Heart right ventricle (tissue), 16 donors: ENCODE data around the gene IL36B. TPM values are rescaled to one million over a fixed set of nuclear protein-coding genes. Genes with fewer than 3 reads are reported as not detected.

Experiments used
- ATAC-seq, 8 donors: fragments of 200-7000 bp; cut with Tn5 transposase; one replicate each; pipeline ENCODE4 v1.9.1; 2020; ENCODE audit warnings: mild to moderate bottlenecking in 8 of 8, moderate library complexity in 8 of 8, moderate number of reproducible peaks in 1 of 8
- DNase-seq, 2 donors: peaks; one replicate each; pipeline ENCODE4 v3.0.0-alpha.2; 2020
- H3K27ac ChIP-seq, 10 donors: fragments of 200-600 bp; sonication (generic) in 2 of 10; one replicate each; pipeline versions ENCODE4 v1.5.0 to v1.8.0; 2020 to 2022; ENCODE audit warnings: mild to moderate bottlenecking in 3 of 10
- H3K27me3 ChIP-seq, 7 donors: fragments of 200-600 bp; one replicate each; pipeline ENCODE4 v1.8.0; 2021 to 2022; ENCODE audit warnings: mild to moderate bottlenecking in 2 of 7
- H3K36me3 ChIP-seq, 9 donors: fragments of 200-600 bp; sonication (generic) in 1 of 9; one replicate each; pipeline versions ENCODE4 v1.5.0 to v1.8.0; 2020 to 2022; ENCODE audit warnings: mild to moderate bottlenecking in 2 of 9
- H3K4me1 ChIP-seq, 9 donors: fragments of 200-600 bp; sonication (generic) in 1 of 9; one replicate each; pipeline versions ENCODE4 v1.5.0 to v1.8.0; 2020 to 2022; ENCODE audit warnings: mild to moderate bottlenecking in 4 of 9
- H3K4me3 ChIP-seq, 10 donors: fragments of 200-600 bp; sonication (generic) in 2 of 10; one replicate each; pipeline versions ENCODE4 v1.5.0 to v1.8.0; 2020 to 2022; ENCODE audit warnings: mild to moderate bottlenecking in 7 of 10, moderate library complexity in 2 of 10
- H3K9me3 ChIP-seq, 11 donors: fragments of 200-600 bp in 10 of 11; sonication (generic) in 2 of 11; one replicate each; pipeline versions ENCODE4 v1.5.0 to v1.8.0; 2013 to 2022; ENCODE audit warnings: mild to moderate bottlenecking in 2 of 11, control low read depth in 1 of 11, moderate library complexity in 1 of 11
- CTCF ChIP-seq, 9 donors: fragments of 200-600 bp; sonication (generic) in 2 of 9; IDR thresholded peaks; one replicate each; pipeline versions ENCODE4 v1.5.0 to v1.8.0; 2021 to 2022; ENCODE audit warnings: antibody characterized with exemption in 9 of 9, mild to moderate bottlenecking in 5 of 9, moderate library complexity in 1 of 9
- WGBS, 2 donors: extraction: QIAGEN DNeasy Blood & Tissue Kit; methylation state at CpG; one replicate each; pipeline ENCODE4 v1.1.7; 2013; ENCODE audit warnings: inconsistent platforms in 1 of 2; 5-methylcytosine and 5-hydroxymethylcytosine counted together
- intact Hi-C, 10 donors: fragments of 100-400 bp; cut with DNase I; formaldehyde crosslinking; loops; one replicate each; pipeline versions ENCODE4 v1.11.1 to v1.14.2; 2022
- polyA plus RNA-seq, 2 donors: library from polyadenylated mRNA; stranded (reverse); fragments of 200-250 nt; gene quantifications; one replicate each; pipeline ENCODE4 v1.2.3, GENCODE V29; 2013
- total RNA-seq, 10 donors: library from RNA; stranded (reverse); fragmentation: NEBNext Ultra II Directional in 3 of 10; extraction: Animal tissue kit (Norgen Biotek cat#: 25700) in 3 of 10; gene quantifications; one replicate each; pipeline versions ENCODE4 v1.2.1 to v1.2.4, GENCODE V29; 2021 to 2023
- donor health status: Arrhythmogenic right ventricular cardiomyopathy.
- donor health status: ischemic (EF 13 %, LVEDD 7.1; RV severe dilation, severe dysfunction).
- donor health status: healthy with polysubstance abuse.
- donor health status: DM: no; HTN: yes; CAD: no.
- donor health status: DM: no; HTN: no; CAD: no.
- donor health status: ischemic (EF 25% LVEDD 6.9; RV normal size, moderate dysfunction).
- donor health status: ischemic (EF 25% LVEDD 5.7; RV mildly dilated, moderate dysfunction).
- donor health status: healthy.
- donor health status: DM: yes; HTN: yes; CAD: no.
- donor health status: Ischemic cardiomyopathy.
- donor health status: ischemic (EF 35%, LVEDD 5.7; RV mildly dilated, moderate dysfunction).
- donor health status: nonischemic (EF 11% LVEDD 7.7; RV severe dilation, severe dysfunction).
- donor health status: DM: yes; HTN: yes; CAD: no.
- donor health status: PGD.
- donor health status: ischemic (EF 29% LVEDD 5.4; RV normal size, mild dysfunction).
- donor health status: nonischemic (EF 23%, LVEDD 6.1; RV moderate dilation, normal function).

The IL36B gene
- total and polyA plus RNA-seq, 12 donors, result not detected

GRCh38 chr2:113046465-113046864, 6.2 kb downstream of the IL36B start:
- Histone ChIP-seq H3K4me1 (no peaks in the 10 kb centered on the region), H3K4me3 (no peak overlapping the region), H3K36me3 (no peaks in the 10 kb centered on the region), H3K9me3 (peaks cover 0 to 12% (median 0%) of the 10 kb centered on the region in 11 donors), H3K27me3 (peaks cover 0 to 16% (median 5%) of the 10 kb centered on the region in 7 donors), H3K27ac (no peak overlapping the region)
- no peak for DNase-seq
- intact Hi-C loops, result no loop called here
- no peak for ATAC-seq
- 85% methylated on average over 5 of the region's 5 CpGs for WGBS, 2 donors
- no peak for TF ChIP-seq CTCF (IDR thresholded peaks at IDR 0.05)

GRCh38 chr2:113041871-113042270, 10.8 kb downstream of the IL36B start:
- Histone ChIP-seq H3K9me3 (peaks cover 0 to 5% (median 0%) of the 10 kb centered on the region in 11 donors), H3K4me3 (no peak overlapping the region), H3K4me1 (no peaks in the 10 kb centered on the region), H3K36me3 (no peaks in the 10 kb centered on the region), H3K27ac (no peak overlapping the region), H3K27me3 (peaks cover 0 to 11% (median 3%) of the 10 kb centered on the region in 7 donors)
- no peak for TF ChIP-seq CTCF (IDR thresholded peaks at IDR 0.05)
- 44 to 55% methylated on average over 5 of the region's 5 CpGs for WGBS, 2 donors
- ATAC-seq (no peak), DNase-seq (no peak)
- intact Hi-C loops, result no loop called here

DNA sequence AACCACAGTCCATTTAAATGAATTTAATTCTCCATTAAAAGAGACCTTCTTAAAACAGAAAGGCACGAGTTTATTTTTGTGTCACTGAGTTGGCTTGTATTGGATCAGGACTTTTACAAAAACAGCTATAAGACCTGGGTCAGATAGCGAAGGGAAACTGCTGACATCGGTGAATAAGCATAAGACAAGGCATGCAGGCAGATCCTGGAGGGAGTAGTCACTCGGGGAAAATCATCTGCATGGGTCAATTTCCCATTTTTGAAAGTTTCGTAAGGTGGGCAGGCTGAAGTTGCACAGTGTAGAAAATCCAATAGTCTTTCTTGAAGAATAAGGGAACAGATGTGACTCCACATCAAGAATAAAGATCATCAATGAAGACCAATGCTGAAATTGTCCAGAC, 12.9 kb downstream of the IL36B start:
- WGBS, 2 donors, result 53 to 56% methylated on average over 5 of the region's 5 CpGs

GRCh38 chr2:113039158-113039557, 13.5 kb downstream of the IL36B start:
- Histone ChIP-seq H3K27ac (no peak overlapping the region), H3K36me3 (no peaks in the 10 kb centered on the region), H3K9me3 (peaks cover 0 to 5% (median 0%) of the 10 kb centered on the region in 11 donors), H3K27me3 (peaks cover 0 to 9% (median 0%) of the 10 kb centered on the region in 7 donors), H3K4me3 (no peak overlapping the region), H3K4me1 (no peaks in the 10 kb centered on the region)
- no peak for ATAC-seq
- no peak for DNase-seq
- intact Hi-C loops, result no loop called here
- no peak for TF ChIP-seq CTCF (IDR thresholded peaks at IDR 0.05)
- 78 to 81% methylated on average over 2 of the region's 2 CpGs for WGBS, 2 donors

More for the DNA sequence above, 12.9 kb downstream of the IL36B start:
- Histone ChIP-seq H3K27me3 (peaks cover 0 to 7% (median 0%) of the 10 kb centered on the region in 7 donors), H3K9me3 (peaks cover 0 to 5% (median 0%) of the 10 kb centered on the region in 11 donors), H3K4me3 (no peak overlapping the region), H3K36me3 (no peaks in the 10 kb centered on the region), H3K4me1 (no peaks in the 10 kb centered on the region), H3K27ac (no peak overlapping the region)
- ATAC-seq (no peak), DNase-seq (no peak)
- TF ChIP-seq CTCF (IDR thresholded peaks at IDR 0.05), result no peak
- intact Hi-C loops, result no loop called here
